HFF-Myc (cell line): ENCODE data around the gene POMT1.

Source experiments
- DNase-seq: peaks from one replicate; pipeline ENCODE4 v3.0.0-alpha.2; 2011; ENCODE audit warnings: low read depth; ENCODE audit errors: extremely low read depth
- H3K4me3 ChIP-seq: replicated peaks from 2 replicates; pipeline ENCODE4 v1.5.1; 2011; ENCODE audit warnings: low read depth, mild to moderate bottlenecking, control low read depth, low read length
- TF ChIP-seq, protein P1 (sequence below): IDR thresholded peaks from 2 replicates; pipeline ENCODE4 v1.5.1; 2012; ENCODE audit warnings: mild to moderate bottlenecking, low read depth, low read length, control low read depth; ENCODE audit errors: missing control alignments

The POMT1 gene

DNA sequence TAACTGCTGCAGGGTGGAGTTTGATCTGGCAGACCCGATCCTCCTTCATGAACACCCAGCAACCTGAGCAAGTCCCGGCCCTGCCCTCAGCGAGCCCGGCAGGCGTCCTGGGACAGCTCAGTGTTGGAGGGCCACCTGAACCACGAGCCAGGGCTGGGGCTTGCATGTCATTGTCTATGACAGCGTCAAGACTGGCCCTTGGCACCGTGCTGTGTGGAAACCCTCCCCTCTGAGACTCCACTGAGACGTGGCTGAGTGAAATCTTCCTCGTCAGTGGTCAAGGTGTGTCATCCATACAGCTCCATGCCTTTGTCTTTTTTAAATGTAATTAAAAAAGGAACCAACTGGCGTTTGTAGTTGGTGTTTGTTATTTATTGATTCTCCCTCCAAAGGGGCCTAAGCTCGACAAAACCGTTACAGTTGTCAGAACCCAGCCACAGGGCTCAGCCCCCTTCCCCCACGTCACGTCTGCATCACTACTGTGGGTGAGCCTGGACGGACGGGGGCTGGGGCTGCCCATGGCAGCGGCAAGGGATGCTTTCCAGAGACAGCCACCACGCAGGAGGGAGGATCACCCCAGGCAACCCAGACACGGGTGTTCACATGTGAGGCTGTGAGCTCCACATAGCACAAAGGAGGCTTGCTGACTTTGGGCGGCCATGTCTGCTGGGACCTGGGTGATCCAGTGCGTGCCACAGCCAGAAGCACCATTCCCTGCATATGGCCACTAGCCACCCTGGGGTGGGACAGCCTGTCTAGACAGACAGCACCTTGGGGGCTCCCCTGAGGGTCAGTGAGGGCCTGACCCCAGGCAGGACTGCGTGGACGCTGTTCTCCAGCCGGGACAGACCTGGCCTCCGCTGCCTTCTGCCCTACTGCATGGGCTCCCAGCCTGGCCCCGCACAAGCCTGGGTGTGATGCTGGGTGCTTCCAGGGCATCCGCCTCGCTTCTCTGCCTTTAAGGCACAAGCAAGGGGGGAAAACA, 21.0 kb downstream of the POMT1 start:
- no peak for DNase-seq
- TF ChIP-seq, protein P1, sequence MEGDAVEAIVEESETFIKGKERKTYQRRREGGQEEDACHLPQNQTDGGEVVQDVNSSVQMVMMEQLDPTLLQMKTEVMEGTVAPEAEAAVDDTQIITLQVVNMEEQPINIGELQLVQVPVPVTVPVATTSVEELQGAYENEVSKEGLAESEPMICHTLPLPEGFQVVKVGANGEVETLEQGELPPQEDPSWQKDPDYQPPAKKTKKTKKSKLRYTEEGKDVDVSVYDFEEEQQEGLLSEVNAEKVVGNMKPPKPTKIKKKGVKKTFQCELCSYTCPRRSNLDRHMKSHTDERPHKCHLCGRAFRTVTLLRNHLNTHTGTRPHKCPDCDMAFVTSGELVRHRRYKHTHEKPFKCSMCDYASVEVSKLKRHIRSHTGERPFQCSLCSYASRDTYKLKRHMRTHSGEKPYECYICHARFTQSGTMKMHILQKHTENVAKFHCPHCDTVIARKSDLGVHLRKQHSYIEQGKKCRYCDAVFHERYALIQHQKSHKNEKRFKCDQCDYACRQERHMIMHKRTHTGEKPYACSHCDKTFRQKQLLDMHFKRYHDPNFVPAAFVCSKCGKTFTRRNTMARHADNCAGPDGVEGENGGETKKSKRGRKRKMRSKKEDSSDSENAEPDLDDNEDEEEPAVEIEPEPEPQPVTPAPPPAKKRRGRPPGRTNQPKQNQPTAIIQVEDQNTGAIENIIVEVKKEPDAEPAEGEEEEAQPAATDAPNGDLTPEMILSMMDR = no peak
- H3K4me3 ChIP-seq = no peak overlapping the region

- TF ChIP-seq, protein P1 = no peak
- DNase-seq = no peak
- H3K4me3 ChIP-seq = no peak overlapping the region
These were observed 22.1 kb downstream of the POMT1 start for GRCh38 chr9:131524665-131525315.

DNA sequence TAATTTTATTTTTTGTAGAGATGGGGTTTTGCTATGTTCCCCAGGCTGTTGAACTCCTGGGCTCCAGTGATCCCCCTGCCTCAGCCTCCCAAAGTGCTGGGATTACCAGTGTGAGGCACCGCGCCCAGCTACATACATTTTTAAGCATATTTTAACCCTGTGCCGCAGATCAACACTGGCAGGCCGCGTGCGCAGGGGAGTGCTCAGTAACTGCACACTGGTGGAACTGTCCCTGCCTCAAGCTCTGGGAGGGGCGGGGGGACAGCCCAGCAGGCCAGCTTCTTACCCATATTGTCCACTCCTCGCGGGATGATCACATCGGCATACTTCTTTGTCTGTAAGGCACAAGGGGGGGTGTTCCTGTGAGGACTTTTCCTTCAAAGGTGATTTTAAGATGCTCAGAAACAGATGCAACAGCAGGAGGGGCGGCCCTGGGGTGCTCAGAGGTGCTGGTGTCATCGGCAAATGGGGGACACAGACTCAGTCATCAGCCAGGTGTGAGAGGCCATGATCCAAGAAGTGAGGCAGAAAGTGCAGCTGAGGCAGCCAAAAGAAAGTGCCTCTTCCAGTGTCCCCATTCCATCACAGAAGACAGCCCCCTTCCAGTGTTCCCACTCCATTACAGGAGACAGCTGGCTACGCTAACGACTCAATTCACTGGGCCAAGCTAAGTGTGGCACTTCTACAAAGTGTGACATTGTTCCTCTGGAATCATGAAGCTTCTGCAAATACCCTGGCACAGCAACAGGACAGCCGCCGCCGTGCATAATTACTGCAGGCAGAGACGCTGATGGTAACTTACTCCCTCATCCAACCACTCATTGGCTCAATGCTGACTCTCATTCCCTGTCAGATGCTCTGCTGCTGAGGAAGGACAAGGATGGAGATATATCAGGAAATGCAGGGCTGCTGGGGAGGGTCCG, 23.2 kb downstream of the POMT1 start:
- DNase-seq = no peak
- no peak overlapping the region for H3K4me3 ChIP-seq
- TF ChIP-seq, protein P1 = no peak

DNA sequence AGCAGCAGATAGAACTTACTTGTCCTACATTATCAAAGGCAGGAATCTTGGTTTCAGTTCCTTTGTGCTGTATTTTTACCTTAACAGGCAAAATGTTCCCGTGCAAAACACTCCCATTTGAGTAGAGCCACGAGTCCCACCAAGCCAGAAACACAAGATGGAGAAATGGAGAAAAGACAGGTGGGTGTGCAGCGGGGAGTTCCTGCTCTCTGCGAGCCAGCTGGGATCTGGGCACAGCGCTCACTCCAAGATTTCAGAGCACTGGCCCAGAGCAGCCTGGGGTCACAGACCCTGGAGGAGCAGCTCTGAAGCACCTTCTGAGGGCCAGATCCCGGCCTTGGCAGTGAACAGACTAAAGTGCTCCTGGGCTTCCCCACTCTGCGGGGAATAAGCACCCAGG, 25.5 kb downstream of the POMT1 start:
- TF ChIP-seq, protein P1 = no peak

GRCh38 chr9:131528886-131529505, 26.3 kb downstream of the POMT1 start:
- H3K4me3 ChIP-seq = no peak overlapping the region
- DNase-seq = no peak
- TF ChIP-seq, protein P1 = no peak

More for the DNA sequence above, 25.5 kb downstream of the POMT1 start:
- no peak for DNase-seq
- H3K4me3 ChIP-seq = no peak overlapping the region
